NCI-H510A (cell line): ENCODE data around the gene APOBEC3F.
"Not testable (repeated sequence)": the region's sequence is repeated elsewhere in the genome, so short reads cannot be mapped to it uniquely, and the experiment has no call there.

Source experiments
- DNase-seq: peaks from one replicate; lab custom pipeline; 2025; lab: John Stamatoyannopoulos, UW

APOBEC3F gene

DNA sequence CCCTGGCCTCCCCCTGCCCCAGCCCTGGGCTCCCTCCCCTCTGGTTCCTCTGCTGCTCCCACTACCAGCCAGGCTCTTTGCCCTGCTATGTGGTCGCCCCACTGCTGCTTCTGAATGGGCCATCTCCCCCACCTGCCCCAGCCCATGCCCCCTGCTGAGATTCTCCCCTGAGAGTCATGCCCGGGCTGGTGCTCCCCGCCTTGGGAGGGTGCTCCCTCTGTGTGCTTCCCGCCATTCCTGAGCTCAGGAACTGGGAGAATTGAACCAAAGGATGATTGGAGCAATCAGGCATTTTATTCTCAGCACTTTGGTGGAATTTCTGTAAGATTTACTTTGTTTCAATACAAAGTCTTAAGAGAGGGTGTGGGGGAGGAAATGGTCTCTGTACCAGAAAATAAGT lies 12.9 kb upstream of the APOBEC3F start:
- no peak for DNase-seq

DNA sequence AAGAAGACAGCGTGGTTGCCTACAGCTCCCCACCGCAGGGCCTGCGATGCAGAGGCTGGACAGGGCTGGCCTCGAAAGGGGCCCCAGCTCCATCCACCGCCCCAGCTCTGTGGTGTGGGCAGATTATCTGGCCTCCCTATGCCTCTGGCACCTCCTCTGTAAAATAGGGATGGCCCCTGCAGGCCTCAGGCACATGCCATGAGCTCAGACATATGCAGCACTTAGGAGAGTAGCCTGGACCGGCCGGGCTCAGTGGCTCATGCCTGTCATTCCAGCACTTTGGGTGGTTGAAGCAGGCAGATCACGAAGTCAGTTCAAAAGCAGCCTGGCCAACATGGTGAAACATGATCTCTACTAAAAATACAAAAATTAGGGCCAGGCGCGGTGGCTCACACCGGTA lies 12.4 kb upstream of the APOBEC3F start:
- DNase-seq, result no peak

DNA sequence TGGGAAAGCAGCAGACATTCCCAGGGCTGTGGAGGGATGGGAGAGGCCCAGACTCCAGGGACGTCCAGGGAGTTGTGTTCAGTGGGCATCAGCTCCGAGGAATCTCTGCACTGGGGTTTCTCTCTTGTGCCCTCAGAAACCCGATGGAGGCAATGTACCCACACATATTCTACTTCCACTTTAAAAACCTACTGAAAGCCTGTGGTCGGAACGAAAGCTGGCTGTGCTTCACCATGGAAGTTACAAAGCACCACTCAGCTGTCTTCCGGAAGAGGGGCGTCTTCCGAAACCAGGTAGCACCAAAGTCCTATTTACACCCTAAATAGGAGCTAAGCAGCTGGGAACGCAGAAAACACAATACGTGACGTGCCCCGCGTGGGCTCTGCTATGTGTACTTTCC lies 11.4 kb upstream of the APOBEC3F start:
- no peak for DNase-seq

DNA sequence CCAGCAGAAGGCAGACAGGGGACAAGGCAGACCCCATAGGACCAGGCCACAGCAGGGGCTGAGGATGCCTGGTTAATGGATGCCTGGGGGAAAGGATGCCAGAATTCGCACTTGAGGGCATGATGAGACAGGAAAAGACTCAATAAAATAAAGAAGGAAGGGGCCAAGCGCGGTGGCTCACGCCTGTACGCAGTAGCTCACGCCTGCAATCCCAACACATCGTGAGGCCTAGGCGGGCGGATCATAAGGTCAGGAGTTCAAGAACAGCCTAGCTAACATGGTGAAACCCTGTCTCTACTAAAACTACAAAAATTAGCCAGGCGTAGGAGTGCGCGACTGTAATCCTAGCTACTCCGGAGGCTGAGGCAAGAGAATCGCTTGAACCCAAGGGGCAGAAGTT lies 10.0 kb upstream of the APOBEC3F start:
- DNase-seq, result no peak

DNA sequence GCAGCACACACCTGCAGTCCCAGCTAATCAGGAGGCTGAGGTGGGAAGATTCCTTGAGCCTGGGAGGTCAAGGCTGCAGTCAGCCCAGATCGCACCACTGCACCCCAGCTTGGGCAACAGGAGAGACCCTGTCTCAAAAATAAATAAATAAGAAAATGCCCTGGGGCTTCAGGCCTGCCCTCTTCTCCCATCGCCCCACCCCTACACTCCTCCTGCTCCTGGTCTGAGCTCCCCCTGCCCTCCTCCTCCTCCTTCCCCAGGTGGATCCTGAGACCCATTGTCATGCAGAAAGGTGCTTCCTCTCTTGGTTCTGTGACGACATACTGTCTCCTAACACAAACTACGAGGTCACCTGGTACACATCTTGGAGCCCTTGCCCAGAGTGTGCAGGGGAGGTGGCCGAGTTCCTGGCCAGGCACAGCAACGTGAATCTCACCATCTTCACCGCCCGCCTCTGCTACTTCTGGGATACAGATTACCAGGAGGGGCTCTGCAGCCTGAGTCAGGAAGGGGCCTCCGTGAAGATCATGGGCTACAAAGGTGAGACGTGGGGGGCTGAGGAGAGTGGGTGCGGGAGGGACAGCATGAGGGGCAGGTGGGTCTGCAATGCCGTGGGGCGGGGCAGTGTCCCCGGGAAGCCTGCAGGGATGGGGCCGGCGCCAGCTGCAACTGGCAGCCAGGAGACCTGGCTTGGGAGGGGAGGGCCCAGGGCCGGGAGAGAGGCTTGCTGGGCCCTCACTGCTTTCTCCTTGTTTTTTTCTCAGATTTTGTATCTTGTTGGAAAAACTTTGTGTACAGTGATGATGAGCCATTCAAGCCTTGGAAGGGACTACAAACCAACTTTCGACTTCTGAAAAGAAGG lies 9.0 kb upstream of the APOBEC3F start:
- DNase-seq, result not testable (repeated sequence)

DNA sequence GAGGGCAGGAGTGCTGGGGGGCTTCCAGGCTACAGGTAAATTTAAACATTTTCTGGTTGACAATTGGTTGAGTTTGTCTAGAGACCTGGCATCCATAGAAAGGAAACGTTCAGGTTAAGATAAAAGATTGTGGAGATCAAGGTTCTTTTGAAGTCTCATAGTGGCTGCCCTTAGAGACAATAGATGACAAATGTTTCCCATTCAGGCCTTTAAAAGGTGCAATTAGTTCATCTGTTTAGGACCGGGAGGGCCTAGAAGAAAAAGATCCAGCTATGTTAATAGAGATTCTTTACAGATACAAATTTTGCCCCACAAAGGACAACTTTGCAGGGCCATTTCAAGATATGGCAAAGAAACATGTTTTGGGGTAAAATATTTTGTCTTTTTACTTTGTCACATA lies 3.6 kb upstream of the APOBEC3F start:
- DNase-seq, result not testable (repeated sequence)

DNA sequence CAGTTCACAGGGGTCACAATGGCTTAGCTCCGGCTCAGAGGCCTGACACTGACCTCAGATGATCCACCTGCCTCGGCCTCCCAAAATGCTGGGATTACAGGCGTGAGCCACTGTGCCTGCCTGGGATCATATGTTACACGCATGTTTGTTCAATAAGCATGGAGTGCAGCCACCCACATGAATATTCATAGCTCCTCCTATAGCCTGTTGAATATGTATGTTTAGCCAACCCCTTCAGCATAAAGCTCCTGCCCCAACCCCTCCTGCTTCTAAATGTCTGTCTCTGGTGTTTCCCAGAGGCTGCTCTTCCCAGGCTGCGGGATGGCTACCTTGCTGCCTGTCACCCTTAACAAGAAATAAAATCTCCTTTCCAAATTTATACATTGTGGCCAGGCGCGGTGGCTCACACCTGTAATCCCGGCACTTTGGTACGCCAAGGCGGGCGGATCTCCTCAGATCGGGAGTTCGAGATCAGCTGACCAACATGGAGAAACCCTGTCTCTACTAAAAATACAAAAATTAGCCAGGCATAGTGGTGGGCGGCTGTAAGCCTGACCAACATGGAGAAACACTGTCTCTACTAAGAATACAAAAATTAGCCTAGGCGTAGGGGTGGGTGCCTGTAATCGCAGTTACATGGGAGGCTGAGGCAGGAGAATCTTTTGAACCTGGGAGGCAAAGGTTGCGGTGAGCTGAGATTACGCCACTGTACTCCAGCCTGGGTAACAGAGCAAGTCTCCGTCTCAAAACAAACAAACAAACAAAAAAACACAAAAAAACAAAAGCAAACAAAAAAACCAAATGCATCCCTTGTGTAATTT lies 1.1 kb upstream of the APOBEC3F start:
- DNase-seq, result no peak

DNA sequence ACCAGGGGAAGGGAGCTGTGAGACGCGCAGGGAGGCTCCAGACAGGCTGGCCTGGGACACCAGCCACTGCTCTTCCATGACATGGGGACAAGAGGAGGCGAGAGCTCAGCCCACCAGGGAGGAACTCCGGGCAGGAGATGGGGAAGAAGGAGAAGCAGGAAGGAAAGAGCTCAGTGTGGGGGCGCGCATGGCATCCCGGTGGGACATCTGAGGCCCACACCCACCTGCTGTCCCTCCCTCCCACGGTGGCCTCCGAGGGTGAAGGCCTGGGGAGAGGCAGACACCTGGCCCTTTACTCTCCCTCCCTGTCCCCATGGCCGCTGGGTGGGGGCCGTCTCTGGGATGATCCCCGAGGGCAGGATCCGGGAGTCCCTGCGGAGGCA lies 518 bp upstream of the APOBEC3F start:
- not testable (repeated sequence) for DNase-seq

DNA sequence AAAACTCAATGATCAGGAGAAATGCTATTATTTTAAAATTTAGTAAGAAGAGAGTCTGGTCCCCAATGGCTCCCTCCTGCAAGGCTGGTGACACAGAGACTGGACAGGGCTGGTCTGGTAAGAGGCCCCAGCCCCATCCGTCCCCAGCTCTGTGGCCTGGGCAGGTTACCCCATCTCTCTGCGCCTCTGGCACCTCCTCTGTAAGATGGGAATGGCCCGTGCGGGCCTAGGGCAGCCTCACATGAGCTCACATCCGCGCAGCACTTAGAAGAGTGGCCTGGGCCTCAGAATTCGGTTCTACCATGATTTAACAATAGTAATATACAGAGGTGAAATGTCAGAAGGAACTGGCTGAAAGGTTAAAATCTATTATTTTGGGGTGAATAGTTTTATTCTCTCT lies 1.2 kb downstream of the APOBEC3F start:
- no peak for DNase-seq

DNA sequence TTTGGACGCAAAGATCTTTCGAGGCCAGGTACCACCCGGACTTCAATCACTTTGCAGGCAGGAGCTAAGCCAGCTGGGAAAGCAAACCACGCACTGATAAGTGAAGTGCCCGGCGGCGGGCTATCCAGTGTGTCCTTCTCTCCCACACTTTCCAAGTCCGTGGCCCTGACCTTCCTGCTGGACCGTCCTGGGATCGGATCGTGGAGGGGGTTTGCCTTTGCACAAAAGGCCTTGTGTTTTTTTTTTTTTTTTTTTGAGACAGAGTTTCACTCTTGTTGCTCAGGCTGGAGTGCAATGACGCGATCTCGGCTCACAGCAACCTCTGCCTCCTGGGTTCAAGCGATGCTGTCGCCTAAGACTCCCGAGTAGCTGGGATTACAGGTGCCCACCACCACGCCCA lies 2.4 kb downstream of the APOBEC3F start:
- DNase-seq, result not testable (repeated sequence)

DNA sequence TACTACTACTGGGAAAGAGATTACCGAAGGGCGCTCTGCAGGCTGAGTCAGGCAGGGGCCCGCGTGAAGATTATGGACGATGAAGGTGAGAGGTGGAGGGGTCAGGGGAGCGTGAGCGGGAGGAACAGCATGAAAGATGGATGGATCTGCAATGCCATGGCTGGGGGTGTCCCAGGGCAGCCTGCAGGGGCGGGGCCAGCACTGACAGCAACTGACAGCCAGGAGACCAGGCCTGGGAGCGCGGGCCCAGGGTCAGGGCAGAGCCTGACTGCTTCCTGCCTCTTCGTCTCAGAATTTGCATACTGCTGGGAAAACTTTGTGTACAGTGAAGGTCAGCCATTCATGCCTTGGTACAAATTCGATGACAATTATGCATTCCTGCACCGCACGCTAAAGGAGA lies 4.5 kb downstream of the APOBEC3F start:
- not testable (repeated sequence) for DNase-seq

DNA sequence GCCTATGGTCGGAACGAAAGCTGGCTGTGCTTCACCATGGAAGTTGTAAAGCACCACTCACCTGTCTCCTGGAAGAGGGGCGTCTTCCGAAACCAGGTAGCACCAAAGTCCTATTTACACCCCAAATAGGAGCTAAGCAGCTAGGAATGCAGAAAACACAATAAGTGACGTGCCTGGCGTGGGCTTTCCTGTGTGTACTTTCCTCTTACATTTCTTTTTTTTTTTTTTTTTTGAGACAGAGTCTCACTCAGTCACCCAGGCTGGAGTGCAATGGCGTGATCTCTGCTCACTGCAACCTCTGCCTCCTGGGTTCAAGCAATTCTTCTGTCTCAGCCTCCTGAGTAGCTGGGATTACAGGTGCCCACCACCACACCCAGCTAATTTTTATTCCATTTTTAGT lies 8.8 kb downstream of the APOBEC3F start:
- DNase-seq, result not testable (repeated sequence)

DNA sequence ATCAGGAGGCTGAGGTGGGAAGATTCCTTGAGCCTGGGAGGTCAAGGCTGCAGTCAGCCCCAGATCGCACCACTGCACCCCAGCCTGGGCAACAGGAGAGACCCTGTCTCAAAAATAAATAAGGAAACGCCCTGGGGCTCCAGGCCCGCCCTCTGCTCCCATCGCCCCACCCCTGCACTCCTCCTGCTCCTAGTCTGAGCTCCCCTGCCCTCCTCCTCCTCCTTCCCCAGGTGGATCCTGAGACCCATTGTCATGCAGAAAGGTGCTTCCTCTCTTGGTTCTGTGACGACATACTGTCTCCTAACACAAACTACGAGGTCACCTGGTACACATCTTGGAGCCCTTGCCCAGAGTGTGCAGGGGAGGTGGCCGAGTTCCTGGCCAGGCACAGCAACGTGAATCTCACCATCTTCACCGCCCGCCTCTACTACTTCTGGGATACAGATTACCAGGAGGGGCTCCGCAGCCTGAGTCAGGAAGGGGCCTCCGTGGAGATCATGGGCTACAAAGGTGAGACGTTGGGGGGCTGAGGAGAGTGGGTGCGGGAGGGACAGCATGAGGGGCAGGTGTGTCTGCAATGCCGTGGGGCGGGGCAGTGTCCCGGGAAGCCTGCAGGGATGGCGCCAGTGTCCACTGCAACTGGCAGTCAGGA lies 11.3 kb downstream of the APOBEC3F start:
- DNase-seq, result not testable (repeated sequence)

DNA sequence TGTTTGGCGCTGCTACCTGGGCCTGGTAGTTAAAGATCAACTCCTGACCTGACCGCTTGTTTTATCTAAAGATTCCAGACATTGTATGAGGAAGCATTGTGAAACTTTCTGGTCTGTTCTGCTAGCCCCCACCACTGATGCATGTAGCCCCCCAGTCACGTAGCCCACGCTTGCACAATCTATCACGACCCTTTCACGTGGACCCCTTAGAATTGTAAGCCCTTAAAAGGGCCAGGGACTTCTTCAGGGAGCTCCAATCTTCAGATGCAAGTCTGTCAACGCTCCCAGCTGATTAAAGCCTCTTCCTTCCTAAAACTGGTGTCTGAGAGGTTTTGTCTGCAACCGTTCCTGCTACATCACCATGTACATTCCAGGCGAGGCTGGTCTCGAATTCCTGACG lies 15.0 kb downstream of the APOBEC3F start:
- DNase-seq, result no peak

DNA sequence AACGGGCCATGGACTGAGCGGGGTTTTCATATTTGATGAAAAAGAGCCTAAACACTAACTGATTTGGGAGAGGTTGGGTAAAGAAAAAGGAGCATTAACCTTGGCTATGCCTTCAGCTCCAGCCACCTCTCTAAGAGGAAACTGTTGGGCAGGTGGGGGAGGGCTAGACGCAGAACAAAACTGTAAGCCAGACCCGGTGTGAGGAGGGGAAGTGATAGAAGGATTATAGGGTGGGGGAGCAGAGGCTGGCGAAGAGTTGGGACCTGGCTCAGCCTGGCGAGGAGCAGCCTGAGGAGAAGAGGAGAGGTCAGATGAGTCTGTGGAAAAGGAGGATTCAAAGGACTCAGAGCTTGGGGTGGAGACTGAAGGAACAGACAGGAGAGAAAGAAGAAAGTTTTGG lies 20.6 kb downstream of the APOBEC3F start:
- DNase-seq, result not testable (repeated sequence)

DNA sequence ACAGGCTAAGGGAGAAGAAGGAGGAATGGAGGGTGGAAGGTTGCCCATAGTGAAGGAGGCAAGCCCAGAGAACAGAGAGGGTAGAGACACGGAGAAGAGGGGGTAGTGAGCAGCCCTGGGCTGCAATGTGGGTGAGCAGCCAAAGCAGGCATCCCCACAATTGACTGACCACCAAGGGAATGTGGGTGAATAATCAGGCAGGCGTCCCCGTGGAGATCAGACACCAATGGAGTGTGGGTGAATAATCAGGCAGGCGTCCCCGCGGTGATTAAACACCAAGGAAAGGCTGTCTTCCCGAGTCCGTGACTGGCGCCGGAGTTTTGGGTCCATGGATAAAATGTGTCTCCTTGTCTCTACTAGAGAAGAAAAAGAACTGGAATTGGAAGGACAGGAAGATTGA lies 21.3 kb downstream of the APOBEC3F start:
- DNase-seq, result not testable (repeated sequence)

DNA sequence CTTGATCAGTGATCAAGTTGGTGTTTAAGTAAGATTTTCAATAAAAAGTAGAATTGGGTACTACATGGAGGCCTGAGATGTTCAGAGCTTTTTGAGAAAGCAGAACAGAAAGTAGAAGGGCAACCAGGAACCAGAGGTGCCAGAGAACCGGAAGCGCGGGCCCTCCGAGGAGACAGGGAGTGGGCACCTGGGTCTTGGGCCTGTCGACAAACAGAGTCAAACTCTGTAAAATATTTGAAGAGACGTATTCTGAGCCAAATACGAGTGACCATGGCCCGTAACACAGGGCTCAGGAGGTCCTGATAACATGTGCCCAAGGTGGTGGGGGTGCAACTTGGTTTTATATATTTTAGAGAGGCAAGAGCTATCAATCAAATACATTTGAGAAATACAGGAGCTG lies 23.2 kb downstream of the APOBEC3F start:
- not testable (repeated sequence) for DNase-seq

DNA sequence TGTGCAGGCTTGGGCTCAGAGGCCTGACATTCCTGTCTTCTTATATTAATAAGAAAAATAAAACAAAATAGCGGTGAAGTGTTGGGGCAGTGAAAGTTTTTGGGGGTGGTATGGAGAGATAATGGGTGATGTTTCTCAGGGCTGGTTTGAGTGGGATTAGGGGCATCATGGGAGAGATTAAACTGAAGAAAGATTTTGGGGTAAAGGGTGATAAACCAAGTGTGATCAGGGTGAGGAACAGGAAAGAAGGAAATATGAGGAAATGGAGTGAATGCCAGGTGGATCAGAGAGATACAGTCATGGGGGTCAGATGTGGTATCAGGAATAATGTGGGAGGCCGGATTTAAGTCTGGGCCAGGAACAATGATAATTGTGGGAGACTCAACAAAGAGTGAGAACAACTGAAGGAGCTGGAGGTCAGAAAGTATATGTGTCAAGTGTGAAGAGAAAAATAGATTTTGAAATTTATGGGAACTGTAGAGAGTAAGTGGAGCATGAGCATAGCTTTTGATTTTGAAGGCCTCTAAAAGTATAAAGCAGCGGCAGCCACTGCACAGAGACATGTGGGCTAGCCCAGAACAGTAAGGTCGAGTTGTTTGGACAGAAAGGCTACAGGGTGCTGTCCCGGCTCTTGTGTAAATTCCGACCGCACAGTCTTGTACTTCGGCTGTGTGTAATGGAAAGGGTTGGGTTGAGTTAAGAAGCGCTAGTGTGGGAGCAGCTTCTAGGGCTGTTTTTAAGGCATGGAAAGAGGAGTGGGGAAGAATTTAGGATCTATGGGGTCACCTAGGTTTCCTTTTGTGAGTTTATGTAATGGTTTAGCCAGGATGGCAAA lies 26.0 kb downstream of the APOBEC3F start:
- DNase-seq, result not testable (repeated sequence)

DNA sequence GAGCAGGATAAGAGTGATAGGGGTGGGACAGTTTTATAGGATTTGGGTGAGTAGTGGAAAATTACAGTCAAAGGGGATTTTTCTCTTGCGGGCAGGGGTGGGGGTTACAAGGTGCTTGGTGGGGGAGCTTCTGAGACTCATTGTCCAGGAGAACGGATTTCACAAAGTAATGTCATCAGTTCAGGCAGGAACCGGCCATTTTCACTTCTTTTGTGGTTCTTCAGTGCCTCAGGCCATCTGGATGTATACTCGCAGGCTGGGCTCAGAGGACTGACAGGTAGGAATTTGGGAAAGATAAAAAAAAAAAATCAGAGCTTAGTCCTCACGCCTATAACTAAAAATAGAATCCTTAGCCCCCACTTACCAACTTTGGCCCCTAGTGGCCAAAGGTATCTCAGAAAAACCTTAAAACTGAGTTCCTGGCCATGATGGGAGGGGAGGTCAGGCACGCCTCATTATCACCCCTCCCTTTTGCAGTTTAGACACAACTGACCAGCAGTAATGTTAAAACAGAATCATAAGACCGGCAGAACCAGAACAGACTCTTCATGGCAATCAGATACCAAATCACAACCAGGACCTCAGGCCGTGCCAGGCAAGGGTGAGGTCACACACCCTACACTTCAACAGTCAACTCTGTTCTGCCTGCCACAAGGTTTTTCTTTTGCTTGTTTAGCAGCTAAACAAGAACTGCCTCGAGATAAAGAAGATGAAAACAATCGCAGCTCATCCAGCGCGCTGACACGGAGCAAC lies 27.5 kb downstream of the APOBEC3F start:
- no peak for DNase-seq

DNA sequence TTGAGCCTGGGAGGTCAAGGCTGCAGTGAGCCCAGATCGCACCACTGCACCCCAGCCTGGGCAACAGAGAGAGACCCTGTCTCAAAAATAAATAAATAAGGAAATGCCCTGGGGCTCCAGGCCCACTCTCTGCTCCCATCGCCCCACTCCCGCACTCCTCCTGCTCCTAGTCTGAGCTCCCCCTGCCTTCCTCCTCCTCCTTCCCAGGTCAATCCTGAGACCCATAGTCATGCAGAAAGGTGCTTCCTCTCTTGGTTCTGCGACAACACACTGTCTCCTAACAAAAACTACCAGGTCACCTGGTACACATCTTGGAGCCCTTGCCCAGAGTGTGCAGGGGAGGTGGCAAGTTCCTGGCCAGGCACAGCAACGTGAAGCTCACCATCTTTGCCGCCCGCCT lies 29.5 kb downstream of the APOBEC3F start:
- DNase-seq, result no peak

DNA sequence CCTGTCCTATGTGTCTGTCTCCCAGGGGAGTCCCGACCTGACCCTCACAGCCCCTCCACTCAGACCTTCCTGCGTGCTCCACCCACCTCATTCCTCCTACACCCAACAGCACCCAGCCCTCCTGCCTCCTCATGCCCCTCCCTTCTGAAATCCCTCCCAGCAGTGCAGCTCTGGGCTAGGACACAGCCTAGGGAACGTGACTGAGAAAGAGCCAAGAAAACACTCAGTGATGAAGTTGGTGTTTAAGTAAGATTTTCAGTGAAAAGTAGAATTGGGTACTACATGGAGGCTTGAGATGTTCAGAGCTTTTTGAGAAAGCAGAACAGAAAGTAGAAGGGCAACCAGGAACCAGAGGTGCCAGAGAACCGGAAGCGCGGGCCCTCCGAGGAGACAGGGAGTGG lies 31.9 kb downstream of the APOBEC3F start:
- not testable (repeated sequence) for DNase-seq
